ENCODE results near the gene HBQ1.
"Not testable (repeated sequence)": the region's sequence is repeated elsewhere in the genome, so short reads cannot be mapped to it uniquely, and the experiment has no call there.

Gene HBQ1

DNA sequence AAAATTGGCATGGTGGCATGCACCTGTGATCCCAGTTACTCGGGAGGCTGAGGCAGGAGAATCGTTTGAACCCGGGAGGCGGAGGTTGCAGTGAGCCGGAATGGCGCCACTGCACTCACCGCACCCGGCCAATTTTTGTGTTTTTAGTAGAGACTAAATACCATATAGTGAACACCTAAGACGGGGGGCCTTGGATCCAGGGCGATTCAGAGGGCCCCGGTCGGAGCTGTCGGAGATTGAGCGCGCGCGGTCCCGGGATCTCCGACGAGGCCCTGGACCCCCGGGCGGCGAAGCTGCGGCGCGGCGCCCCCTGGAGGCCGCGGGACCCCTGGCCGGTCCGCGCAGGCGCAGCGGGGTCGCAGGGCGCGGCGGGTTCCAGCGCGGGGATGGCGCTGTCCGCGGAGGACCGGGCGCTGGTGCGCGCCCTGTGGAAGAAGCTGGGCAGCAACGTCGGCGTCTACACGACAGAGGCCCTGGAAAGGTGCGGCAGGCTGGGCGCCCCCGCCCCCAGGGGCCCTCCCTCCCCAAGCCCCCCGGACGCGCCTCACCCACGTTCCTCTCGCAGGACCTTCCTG lies at the start of gene HBQ1:
HBQ1 (plus strand) TSS at position 359 of the 575 bp plus-strand sequence; CDS start at position 387, 28 bp downstream.
- DNase-seq (ENCODE audit: low read depth) = no peak
- H3K4me3 ChIP-seq (ENCODE audit: low read depth, low read length) = peak within 1 kb of the TSS; percentile 46

DNA sequence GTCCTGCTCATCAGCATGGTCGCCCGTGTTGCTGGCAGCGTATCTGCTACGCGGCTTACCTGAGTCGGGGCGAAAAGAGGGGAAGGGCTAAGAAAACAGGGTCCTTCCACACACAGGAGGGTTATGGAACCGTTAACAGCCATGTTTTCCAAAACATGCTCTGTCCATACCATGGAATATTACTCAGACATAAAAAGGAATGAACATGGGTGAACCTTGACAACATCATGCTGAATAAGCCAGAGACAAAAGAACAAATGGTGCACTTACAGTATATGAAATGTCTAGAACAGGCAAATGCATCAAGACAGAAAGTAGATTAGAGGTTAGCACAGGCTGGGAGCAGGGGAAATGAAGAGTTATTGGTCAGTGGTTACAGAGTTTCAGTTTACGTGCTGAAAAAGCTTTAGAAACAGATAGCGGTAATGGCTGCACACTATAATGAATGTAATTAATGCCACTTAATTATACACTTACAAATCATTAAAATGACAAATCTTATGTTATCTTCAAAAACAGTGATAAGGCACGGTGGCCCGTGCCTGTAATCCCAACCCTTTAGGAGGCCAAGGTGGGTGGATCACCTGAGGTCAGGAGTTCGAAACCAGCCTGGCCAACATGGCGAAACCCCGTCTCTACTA lies 49.6 kb upstream of the HBQ1 start:
- no peak for DNase-seq (ENCODE audit: low read depth)
- no peak overlapping the region for H3K4me3 ChIP-seq (ENCODE audit: low read depth, low read length)

DNA sequence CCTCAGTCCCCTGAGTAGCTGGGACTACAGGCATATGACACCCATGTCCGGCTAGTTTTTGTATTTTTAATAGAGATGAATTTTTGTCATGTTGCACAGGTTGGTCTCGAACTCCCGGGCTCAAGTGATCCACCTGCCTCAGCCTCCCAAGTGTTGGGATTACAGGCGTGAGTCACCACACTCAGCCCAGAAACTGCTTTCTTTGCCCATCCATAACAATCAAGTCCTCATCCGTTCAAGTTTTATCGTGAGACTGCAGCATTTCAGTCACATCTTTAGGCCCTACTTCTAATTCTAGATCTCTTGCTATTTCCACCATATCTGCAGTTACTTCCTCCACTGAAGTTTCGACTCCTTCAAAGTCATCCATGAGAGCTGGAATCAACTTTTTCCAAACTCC lies 48.1 kb upstream of the HBQ1 start:
- DNase-seq (ENCODE audit: low read depth) = no peak
- H3K4me3 ChIP-seq (ENCODE audit: low read depth, low read length) = no peak overlapping the region

DNA sequence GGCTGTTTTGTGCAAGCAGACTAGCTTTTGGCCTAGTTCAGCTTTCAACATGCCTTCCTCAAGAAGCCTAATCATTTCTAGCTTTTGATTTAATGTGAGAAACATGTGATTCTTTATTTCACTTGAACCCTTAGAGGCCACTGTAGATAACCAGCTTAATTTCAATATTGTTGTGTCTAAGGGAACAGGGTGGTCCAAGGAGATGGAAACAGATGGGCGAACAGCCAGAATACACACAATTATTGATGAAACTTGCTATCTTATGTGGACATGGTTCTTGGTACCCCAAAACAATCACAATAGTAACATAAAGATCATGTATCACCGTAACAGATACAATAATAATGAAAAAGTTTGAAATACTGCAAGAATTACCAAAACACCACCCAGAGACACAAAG lies 46.5 kb upstream of the HBQ1 start:
- no peak overlapping the region for H3K4me3 ChIP-seq (ENCODE audit: low read depth, low read length)
- DNase-seq (ENCODE audit: low read depth) = no peak

DNA sequence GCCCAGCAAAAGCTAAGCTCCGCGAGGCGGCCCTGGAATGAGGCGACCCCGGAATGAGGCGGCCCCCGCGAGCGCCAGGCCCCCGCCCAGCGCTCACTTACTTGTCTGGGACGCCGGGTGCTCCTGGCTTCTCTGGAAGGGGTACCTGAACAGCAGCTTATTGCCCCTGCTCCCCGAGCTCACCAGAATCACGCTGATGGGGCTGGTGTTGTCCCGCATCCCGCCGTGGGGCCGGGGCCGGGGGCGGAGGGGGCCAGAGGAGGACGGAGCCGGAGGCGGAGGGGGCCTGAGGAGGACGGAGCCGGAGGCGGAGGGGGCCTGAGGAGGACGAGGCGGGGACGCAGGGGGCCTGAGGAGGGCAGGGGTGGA lies 42.2 kb upstream of the HBQ1 start:
- peak overlapping the region; percentile 70 for H3K4me3 ChIP-seq (ENCODE audit: low read depth, low read length)
- DNase-seq (ENCODE audit: low read depth) = no peak

DNA sequence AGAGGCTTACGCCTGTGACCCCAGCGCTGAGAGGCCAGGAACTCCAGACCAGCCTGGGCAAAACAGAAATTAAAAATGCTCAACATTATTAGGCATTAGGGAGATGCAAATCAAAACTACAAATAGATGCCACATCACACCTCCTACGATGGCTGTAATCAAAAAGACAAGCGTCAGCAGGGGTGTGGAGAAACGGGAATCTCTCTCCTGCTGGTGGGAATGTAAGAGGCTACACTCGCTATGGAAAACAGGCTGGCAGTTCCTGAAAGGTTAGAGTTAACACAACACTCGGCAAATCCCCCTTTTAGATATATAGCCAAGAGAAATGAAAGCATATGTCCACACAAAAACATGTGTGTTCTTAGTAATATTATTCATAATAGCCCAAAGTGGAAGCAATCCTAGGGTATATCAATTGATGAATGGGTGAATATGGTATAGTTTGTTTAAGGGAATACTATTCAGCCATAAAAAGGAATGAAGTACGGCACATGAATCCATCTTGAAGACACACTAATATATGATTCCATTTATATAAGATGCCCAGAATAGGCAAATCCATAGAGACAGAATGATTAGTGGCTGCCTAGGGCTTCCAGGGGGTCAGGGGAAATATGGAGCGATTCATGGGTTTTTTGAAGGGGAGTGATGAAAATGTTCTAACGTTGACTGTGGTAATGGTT lies 39.9 kb upstream of the HBQ1 start:
- no peak overlapping the region for H3K4me3 ChIP-seq (ENCODE audit: low read depth, low read length)
- no peak for DNase-seq (ENCODE audit: low read depth)

DNA sequence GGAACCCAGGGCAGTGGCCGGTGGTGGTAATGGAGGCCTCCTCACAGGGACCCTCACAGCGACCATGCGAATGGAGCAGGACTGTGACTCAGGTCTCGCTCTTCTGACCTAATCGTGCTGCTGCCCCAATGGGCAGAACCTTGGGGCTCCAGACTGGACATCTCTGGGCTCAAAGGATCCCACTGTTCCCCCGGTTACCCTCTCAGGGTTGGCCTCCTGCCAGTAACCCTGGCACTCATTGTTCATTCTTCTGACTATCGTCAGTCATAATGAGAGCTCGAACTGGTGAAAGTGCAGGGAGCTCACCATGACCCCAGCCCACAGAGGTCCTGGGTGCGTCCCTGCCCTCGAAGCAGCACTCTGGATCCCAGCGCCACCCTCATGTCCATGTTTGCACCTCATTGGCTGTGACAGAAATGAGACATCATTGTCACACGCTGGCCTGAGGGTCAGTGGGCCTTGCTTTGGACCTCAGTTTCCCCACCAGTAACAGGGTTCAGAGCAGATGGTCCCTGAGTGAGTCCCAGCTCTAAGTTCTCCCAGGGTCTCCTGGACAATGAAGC lies 37.8 kb upstream of the HBQ1 start:
- no peak for DNase-seq (ENCODE audit: low read depth)
- no peak overlapping the region for H3K4me3 ChIP-seq (ENCODE audit: low read depth, low read length)

DNA sequence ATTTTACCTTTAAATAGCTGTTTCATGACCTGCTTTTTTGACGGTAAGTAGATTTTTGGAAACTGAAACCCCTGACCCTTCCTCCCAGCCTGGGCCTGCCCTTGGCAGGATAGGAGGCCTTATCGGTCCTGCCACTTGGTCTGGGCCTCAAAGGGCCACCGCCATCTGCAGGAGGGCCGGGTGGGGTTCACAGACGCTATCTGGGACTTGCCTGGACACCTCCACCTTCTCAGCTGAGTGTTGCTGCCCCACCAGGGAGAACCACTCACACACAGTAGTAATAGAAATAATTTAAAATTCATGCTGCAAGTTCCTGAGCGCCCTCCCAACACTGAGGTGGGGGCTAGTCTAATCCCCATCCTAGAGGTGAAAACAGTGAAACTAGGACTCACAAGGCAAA lies 37.2 kb upstream of the HBQ1 start:
- DNase-seq (ENCODE audit: low read depth) = no peak
- no peak overlapping the region for H3K4me3 ChIP-seq (ENCODE audit: low read depth, low read length)

DNA sequence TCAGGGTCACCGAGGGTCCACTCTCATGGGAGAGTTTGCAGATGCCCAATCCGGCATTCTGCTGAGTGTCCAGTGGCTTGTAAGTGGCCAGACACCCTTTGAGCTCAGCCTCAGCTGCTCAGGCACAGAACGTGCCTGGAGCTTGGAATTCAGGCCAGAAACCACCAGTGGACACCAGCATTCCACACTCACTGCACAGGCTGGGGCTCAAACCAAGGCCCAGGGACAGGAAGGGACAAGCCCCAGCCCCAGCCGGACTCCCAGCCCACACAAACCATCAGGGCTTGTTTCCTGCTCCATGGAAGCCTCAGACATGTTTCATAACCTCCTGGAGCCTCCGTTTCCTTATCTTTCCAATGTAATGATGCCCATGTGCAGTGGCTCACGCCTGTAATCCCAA lies 36.8 kb upstream of the HBQ1 start:
- no peak for DNase-seq (ENCODE audit: low read depth)
- H3K4me3 ChIP-seq (ENCODE audit: low read depth, low read length) = no peak overlapping the region

DNA sequence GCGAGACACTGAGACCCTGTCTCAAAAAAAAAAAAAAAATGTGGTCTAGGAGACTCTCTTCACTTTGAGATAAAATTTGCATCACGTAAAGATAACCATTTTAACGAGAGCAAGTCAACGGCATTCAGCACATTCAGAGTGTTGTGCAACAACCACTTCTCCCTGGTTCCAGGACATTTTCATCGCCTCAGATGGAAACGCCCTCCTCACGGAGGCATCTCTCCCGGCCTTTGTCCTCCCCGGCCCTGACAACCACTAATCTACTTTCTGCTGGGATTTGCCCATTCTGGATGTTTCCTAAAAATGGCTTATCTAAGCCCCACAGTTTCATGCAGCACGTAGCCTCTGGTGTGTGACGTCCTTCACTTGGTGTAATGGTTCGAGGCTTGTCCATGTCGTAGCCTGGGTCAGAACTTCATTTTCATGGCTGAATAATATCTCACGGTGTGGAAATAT lies 35.4 kb upstream of the HBQ1 start:
- DNase-seq (ENCODE audit: low read depth) = no peak

DNA sequence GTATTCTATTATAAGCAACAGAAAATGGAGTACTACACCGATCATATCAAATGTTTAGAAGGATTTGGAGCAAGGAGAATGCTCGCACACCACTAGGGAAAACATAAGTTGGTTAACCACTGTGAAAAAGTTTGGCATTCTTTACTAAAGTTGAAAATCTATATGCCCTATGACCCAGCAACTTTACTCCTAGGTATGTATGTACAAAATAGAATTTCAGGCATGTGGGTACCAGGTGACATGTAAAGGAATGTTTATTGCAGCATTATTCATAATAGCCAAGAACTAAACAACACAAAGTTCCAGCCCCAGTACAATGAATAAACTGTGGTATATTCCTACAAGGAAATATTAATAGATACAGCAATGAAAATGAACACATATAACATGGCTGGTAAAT lies 33.6 kb upstream of the HBQ1 start:
- DNase-seq (ENCODE audit: low read depth) = no peak
- H3K4me3 ChIP-seq (ENCODE audit: low read depth, low read length) = no peak overlapping the region

More for the DNA sequence above, 35.4 kb upstream of the HBQ1 start:
- no peak overlapping the region for H3K4me3 ChIP-seq (ENCODE audit: low read depth, low read length)

DNA sequence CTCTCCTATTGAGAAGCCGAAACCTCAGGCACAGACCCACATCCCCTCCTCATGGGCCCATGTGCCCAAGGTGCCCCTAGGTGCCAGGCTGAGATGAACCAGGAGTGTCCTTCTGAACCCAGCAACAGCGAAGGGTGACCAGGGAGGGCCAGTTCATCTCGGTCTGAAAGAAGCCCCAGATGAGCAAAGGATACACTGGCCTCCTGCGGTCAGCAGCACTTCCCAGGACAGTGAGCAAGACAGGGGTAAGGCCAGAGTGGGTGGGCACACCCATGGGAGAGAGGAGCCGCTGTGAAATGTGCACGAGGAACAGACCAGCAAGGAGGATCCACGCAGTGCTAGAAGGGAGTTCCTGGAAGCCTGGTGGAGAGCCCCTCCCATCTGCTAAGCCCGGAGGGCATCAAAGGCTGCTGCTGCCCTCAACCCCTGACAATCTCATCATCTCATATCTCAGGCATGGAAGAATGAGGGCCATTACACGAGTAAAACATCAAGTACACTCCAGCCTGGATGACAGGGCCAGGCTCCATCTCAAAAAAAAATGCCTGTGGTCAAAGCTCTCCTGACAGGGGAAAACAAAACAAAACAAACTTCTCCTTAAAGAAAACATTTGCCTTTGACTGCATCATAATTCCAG lies 31.1 kb upstream of the HBQ1 start:
- DNase-seq (ENCODE audit: low read depth) = no peak

DNA sequence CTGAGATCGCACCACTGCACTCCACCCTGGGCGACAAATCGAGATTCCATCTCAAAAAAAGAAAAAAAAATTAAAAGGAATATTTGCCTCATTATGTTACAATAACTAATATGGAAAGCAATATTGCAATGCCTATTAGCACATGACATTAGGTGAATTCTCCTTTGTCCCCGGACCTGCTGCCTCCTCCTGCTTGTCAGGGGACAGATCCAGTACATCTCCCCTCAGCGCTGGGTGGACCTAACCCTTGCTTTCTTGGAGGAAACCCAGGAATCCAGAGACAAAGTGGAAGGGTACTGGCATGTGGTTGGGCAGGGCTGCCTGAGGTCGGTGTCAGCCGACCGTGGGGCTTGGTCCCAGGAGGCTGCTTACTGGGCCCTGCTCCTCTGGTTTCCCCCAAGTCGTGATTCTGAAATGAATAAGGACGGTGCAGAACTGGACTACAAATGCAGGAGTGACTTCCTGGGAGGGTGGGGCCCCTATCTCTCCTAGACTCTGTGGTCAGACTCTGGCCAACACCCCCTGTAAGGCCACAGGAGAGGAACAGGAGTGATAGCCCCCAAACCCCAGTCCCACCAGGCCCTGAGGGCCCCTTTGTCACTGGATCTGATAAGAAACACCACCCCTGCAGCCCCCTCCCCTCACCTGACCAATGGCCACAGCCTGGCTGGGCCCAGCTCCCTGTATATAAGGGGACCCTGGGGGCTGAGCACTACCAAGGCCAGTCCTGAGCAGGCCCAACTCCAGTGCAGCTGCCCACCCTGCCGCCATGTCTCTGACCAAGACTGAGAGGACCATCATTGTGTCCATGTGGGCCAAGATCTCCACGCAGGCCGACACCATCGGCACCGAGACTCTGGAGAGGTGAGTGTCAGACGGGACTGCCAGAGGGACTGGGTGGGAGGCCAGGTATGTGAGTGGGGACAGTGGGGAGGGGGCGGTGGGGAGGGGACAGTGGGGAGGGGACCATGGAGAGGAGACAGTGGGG lies 27.8 kb upstream of the HBQ1 start, which contains the start of gene HBZ:
HBZ (plus strand) TSS at position 504 of the 988 bp plus-strand sequence; CDS start at position 770, 266 bp downstream.
- no peak for DNase-seq (ENCODE audit: low read depth)
- H3K4me3 ChIP-seq (ENCODE audit: low read depth, low read length) = no peak within 1 kb of the TSS

More for the DNA sequence above, 31.1 kb upstream of the HBQ1 start:
- H3K4me3 ChIP-seq (ENCODE audit: low read depth, low read length) = no peak overlapping the region

DNA sequence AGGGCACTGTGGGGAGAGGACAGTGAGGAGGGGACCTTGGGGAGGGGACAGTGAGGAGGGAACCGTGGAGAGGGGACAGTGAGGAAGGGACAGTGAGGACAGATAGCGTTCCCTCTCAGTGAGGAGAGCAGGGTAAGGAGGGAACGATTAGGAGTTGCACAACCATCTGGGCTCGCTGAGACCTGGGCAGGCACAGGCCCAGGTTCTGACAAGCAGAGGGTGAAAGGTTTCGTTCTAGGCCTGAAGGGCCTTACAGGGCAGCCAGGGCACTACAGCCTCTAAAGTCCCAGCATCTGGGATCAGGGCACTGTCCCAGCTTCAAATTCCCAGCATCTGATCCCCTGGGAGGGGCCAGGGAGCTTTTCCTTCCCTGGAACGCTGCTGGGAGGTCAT lies 27.1 kb upstream of the HBQ1 start:
- not testable (repeated sequence) for DNase-seq (ENCODE audit: low read depth); H3K4me3 ChIP-seq (ENCODE audit: low read depth, low read length)

DNA sequence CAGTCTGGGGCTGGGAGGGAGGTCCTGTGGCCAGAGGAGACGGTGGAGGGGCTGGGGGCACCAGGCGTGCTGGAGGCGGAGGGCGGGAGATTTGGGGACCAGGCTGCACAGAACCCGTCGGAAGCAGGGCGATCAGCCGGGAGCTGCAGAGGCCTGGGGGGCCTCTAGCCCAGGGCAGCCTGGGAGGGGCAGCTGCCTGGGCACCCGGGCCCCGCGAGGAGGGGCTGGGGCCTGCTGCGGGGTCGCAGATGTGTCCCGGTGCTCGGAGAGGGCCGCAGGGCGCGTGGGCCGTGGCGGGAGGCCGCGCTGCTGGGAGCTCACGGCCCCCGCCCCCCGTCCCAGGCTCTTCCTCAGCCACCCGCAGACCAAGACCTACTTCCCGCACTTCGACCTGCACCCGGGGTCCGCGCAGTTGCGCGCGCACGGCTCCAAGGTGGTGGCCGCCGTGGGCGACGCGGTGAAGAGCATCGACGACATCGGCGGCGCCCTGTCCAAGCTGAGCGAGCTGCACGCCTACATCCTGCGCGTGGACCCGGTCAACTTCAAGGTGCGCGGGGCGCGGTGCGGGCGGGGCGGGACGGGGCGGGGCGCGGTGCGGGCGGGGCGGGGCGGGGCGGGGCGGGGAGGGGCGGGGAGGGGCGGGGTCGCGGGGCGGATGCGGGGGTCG lies 26.6 kb upstream of the HBQ1 start:
- H3K4me3 ChIP-seq (ENCODE audit: low read depth, low read length); DNase-seq (ENCODE audit: low read depth): not testable (repeated sequence)

DNA sequence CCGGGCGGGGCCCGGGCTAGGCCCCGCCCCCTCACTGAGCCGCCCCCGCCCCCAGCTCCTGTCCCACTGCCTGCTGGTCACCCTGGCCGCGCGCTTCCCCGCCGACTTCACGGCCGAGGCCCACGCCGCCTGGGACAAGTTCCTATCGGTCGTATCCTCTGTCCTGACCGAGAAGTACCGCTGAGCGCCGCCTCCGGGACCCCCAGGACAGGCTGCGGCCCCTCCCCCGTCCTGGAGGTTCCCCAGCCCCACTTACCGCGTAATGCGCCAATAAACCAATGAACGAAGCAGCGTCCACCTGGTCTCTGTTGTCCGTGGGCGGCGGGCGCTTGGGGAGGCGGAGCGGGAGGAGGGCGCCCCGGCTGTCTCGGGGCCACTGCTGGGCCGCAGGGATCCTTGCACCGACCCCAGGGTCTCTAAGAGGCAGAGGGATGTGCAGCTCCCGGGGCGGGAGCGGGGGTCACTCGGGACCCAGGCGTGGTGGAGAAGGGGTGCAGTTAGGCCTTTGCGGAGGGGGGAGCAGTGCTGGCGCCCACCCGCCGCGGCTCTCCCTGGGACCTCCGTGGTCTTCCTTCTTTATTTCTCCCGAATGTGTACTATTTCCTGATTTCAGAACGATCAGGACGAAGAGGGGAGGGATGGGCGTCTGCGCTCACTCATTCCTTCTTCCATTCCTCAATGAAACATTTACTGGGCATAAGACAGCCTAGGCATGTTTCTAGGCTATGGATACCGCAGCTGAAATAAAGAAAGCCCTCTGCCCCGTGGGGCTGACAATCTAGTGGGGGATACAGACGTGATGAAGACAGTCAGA lies 25.8 kb upstream of the HBQ1 start:
- no peak for DNase-seq (ENCODE audit: low read depth)
- peak overlapping the region; percentile 54 for H3K4me3 ChIP-seq (ENCODE audit: low read depth, low read length)

DNA sequence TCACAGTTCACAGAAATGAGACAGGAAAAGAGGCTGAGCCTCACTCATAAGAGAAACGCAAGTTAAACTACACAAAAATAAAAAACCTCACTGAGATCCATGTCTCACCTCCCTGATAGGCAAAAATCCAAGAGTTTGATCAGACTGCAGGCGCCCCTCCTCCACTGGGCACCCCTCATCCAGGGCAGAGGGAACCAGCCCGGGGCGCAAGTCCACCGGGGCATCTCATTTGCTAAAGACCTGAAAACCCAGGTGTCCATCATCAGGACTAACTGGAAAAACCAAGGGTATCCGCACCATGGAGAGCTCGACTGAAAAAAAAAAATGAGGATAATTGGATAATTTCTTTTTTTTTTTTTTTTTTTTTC lies 25.2 kb upstream of the HBQ1 start:
- H3K4me3 ChIP-seq (ENCODE audit: low read depth, low read length) = peak overlapping the region; percentile 54
- no peak for DNase-seq (ENCODE audit: low read depth)
